GM23338 (cell line): ENCODE results near the gene ADAD2.

ENCODE experiments used
- CTCF ChIP-seq, 2 experiments: fragments of 200-600 bp in 1 of 2; sonication (generic) in 1 of 2; conservative IDR thresholded peaks; 2 replicates each; pipeline versions ENCODE4 v1.5.1 to v1.6.1; 2016 to 2017; ENCODE audit warnings: antibody characterized with exemption in 2 of 2, low read depth in 2 of 2, mild to moderate bottlenecking in 2 of 2, moderate library complexity in 1 of 2
- POLR2AphosphoS5 ChIP-seq: IDR thresholded peaks from 2 replicates; pipeline ENCODE4 v1.6.1; 2016; ENCODE audit warnings: antibody characterized with exemption, low read depth
- TF ChIP-seq, protein P1 (sequence below): IDR thresholded peaks from 2 replicates; pipeline ENCODE4 v1.6.1; 2016; ENCODE audit warnings: antibody characterized with exemption

- TF ChIP-seq, protein P1, sequence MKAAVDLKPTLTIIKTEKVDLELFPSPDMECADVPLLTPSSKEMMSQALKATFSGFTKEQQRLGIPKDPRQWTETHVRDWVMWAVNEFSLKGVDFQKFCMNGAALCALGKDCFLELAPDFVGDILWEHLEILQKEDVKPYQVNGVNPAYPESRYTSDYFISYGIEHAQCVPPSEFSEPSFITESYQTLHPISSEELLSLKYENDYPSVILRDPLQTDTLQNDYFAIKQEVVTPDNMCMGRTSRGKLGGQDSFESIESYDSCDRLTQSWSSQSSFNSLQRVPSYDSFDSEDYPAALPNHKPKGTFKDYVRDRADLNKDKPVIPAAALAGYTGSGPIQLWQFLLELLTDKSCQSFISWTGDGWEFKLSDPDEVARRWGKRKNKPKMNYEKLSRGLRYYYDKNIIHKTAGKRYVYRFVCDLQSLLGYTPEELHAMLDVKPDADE = no peak
- no peak for TF ChIP-seq CTCF (conservative IDR thresholded peaks at IDR 0.05; ENCODE audit: low read depth in 2 of 2)
- no peak for TF ChIP-seq POLR2AphosphoS5
Measured at GRCh38 chr16:84155771-84156170, 35.2 kb upstream of the ADAD2 start.
